SK-N-SH treated with all-trans-retinoic acid at 6 μM for 48 hours (cell line): ENCODE results near the gene KCNE3.

Experiments used
- ATAC-seq: fragments of 200-7000 bp; cut with Tn5 transposase; 3 replicates; pipeline ENCODE4 v1.9.1; 2020; ENCODE audit warnings: mild to moderate bottlenecking, moderate library complexity
- ARNTL ChIP-seq: fragments of 450-650 bp; formaldehyde crosslinking; IDR thresholded peaks from 2 replicates; pipeline ENCODE4 v1.5.0; 2020; ENCODE audit warnings: low read depth, mild to moderate bottlenecking, moderate library complexity, borderline replicate concordance
- BACH2 ChIP-seq: fragments of 250-450 bp; sonication (Bioruptor Pico); IDR thresholded peaks from 2 replicates; pipeline ENCODE4 v1.9.0; 2021; ENCODE audit warnings: mild to moderate bottlenecking, borderline replicate concordance
- CREB5 ChIP-seq: fragments of 250-450 bp; sonication (Bioruptor Pico); IDR thresholded peaks from 2 replicates; pipeline ENCODE4 v1.5.1; 2020; ENCODE audit warnings: low read depth, mild to moderate bottlenecking, moderate library complexity
- CSDC2 ChIP-seq: fragments of 250-450 bp; sonication (Bioruptor Pico); IDR thresholded peaks from 2 replicates; pipeline ENCODE4 v1.5.0; 2020; ENCODE audit warnings: mild to moderate bottlenecking, moderate library complexity
- CSRNP3 ChIP-seq: fragments of 250-450 bp; sonication (Bioruptor Pico); IDR thresholded peaks from 2 replicates; pipeline ENCODE4 v1.5.1; 2021; ENCODE audit warnings: mild to moderate bottlenecking, moderate library complexity
- ESRRG ChIP-seq: fragments of 250-450 bp; sonication (Bioruptor Pico); IDR thresholded peaks from 2 replicates; pipeline ENCODE4 v1.6.1; 2021; ENCODE audit warnings: mild to moderate bottlenecking
- GLIS3 ChIP-seq: fragments of 250-450 bp; sonication (Bioruptor Pico); IDR thresholded peaks from 2 replicates; pipeline ENCODE4 v1.5.0; 2020; ENCODE audit warnings: mild to moderate bottlenecking, moderate library complexity
- ISL1 ChIP-seq: fragments of 250-450 bp; sonication (Bioruptor Pico); IDR thresholded peaks from 2 replicates; pipeline ENCODE4 v2.1.2; 2022; ENCODE audit warnings: mild to moderate bottlenecking, moderate library complexity
- OSR1 ChIP-seq: fragments of 250-450 bp; sonication (Bioruptor Pico); IDR thresholded peaks from 2 replicates; pipeline ENCODE4 v1.8.0; 2022; ENCODE audit warnings: moderate library complexity, mild to moderate bottlenecking, inconsistent platforms
- PATZ1 ChIP-seq: fragments of 250-450 bp; sonication (Bioruptor Pico); IDR thresholded peaks from 2 replicates; pipeline ENCODE4 v1.8.0; 2020; ENCODE audit warnings: mild to moderate bottlenecking, moderate library complexity, borderline replicate concordance
- POU6F1 ChIP-seq: fragments of 250-450 bp; sonication (Bioruptor Pico); IDR thresholded peaks from 2 replicates; pipeline ENCODE4 v1.8.0; 2021; ENCODE audit warnings: low read depth, mild to moderate bottlenecking, moderate library complexity, borderline replicate concordance
- PPARA ChIP-seq: fragments of 250-450 bp; sonication (Bioruptor Pico); IDR thresholded peaks from 2 replicates; pipeline ENCODE4 v1.5.0; 2020; ENCODE audit warnings: mild to moderate bottlenecking, borderline replicate concordance
- RARB ChIP-seq: fragments of 250-450 bp; sonication (Bioruptor Pico); IDR thresholded peaks from 2 replicates; pipeline ENCODE4 v1.8.0; 2021; ENCODE audit warnings: mild to moderate bottlenecking, moderate library complexity
- SNAI2 ChIP-seq: fragments of 250-450 bp; sonication (Bioruptor Pico); IDR thresholded peaks from 2 replicates; pipeline ENCODE4 v1.5.0; 2020; ENCODE audit warnings: mild to moderate bottlenecking, moderate library complexity
- TCF4 ChIP-seq: fragments of 250-450 bp; sonication (Bioruptor Pico); IDR thresholded peaks from 2 replicates; pipeline ENCODE4 v1.8.0; 2021; ENCODE audit warnings: mild to moderate bottlenecking, moderate library complexity, borderline replicate concordance
- TSHZ2 ChIP-seq: fragments of 250-450 bp; sonication (Bioruptor Pico); IDR thresholded peaks from 2 replicates; pipeline ENCODE4 v1.5.0; 2020; ENCODE audit warnings: mild to moderate bottlenecking, moderate library complexity
- ZFP3 ChIP-seq: fragments of 250-450 bp; sonication (Bioruptor Pico); IDR thresholded peaks from 2 replicates; pipeline ENCODE4 v1.5.0; 2020; ENCODE audit warnings: mild to moderate bottlenecking, moderate library complexity
- ZFP30 ChIP-seq: fragments of 450-650 bp; formaldehyde crosslinking; IDR thresholded peaks from 2 replicates; pipeline ENCODE4 v1.5.0; 2022; ENCODE audit warnings: mild to moderate bottlenecking, moderate library complexity
- ZNF70 ChIP-seq: fragments of 450-650 bp; formaldehyde crosslinking; IDR thresholded peaks from 2 replicates; pipeline ENCODE4 v1.5.0; 2020; ENCODE audit warnings: mild to moderate bottlenecking, moderate library complexity
- ZNF8 ChIP-seq: fragments of 450-650 bp; formaldehyde crosslinking; IDR thresholded peaks from 2 replicates; pipeline ENCODE4 v1.5.0; 2020; ENCODE audit warnings: mild to moderate bottlenecking, moderate library complexity

The KCNE3 gene

GRCh38 chr11:74450318-74450717 lies 17.0 kb downstream of the KCNE3 start:
- TF ChIP-seq ZNF8 (CRISPR knock-in tag) = no peak
- no peak for TF ChIP-seq BACH2
- no peak for TF ChIP-seq GLIS3 (CRISPR knock-in tag)
- no peak for TF ChIP-seq OSR1 (CRISPR knock-in tag)
- no peak for TF ChIP-seq CREB5 (CRISPR knock-in tag)
- no peak for TF ChIP-seq ESRRG
- no peak for TF ChIP-seq ISL1 (CRISPR knock-in tag)
- no peak for TF ChIP-seq PATZ1
- no peak for TF ChIP-seq ZFP3
- no peak for TF ChIP-seq ZFP30
- no peak for TF ChIP-seq CSRNP3 (CRISPR knock-in tag)
- no peak for TF ChIP-seq PPARA (CRISPR knock-in tag)

GRCh38 chr11:74449369-74449931 lies 17.9 kb downstream of the KCNE3 start:
- ATAC-seq = peak; percentile 94
- TF ChIP-seq ZNF70 (CRISPR knock-in tag) (no peak), ISL1 (CRISPR knock-in tag) (no peak), TCF4 (CRISPR knock-in tag) (no peak), OSR1 (CRISPR knock-in tag) (no peak), CSRNP3 (CRISPR knock-in tag) (no peak), TSHZ2 (CRISPR knock-in tag) (no peak), POU6F1 (CRISPR knock-in tag) (no peak), SNAI2 (CRISPR knock-in tag) (no peak), BACH2 (no peak), RARB (no peak), ESRRG (no peak), GLIS3 (CRISPR knock-in tag) (no peak), ZFP3 (no peak)

More at GRCh38 chr11:74450318-74450717, 17.0 kb downstream of the KCNE3 start:
- ATAC-seq = no peak

- ATAC-seq = no peak
- peak; percentile 56; the same call in 1 of the 2 replicates for TF ChIP-seq ISL1 (CRISPR knock-in tag)
- TF ChIP-seq CSDC2 (CRISPR knock-in tag) = no peak
- TF ChIP-seq ARNTL (CRISPR knock-in tag) = no peak
Observed at GRCh38 chr11:74447720-74448119, 19.6 kb downstream of the KCNE3 start.
